ENCODE data around the gene CFAP46. TPM values are rescaled to one million over a fixed set of nuclear protein-coding genes. Genes with fewer than 3 reads are reported as not detected.

The CFAP46 gene
- total and polyA plus RNA-seq, 10 of the 15 experiments (the other 5 are each of a cell fraction or from before 2014, with no cell fraction given), result 0.01 to 0.18 (median 0.03) TPM; not detected in 7

- BruUV-seq (replicated peaks), result no TSS peak
- 36% methylated on average over 25 of the region's 27 CpGs for WGBS (ENCODE audit: insufficient coverage, insufficient replicate concordance, low lambda C conversion rate, missing lambda C conversion rate)
- ChIA-PET CTCF (no interaction called here), SMC1A (ENCODE audit: uncharacterized antibody, unreplicated experiment) (no interaction called here), RAD21 (ENCODE audit: unreplicated experiment) (no interaction called here), POLR2A (no interaction called here)
- TF ChIP-seq SMC3 (IDR thresholded peaks at IDR 0.05; ENCODE audit: borderline replicate concordance, low read length) (no peak), TBL1XR1 (IDR thresholded peaks at IDR 0.05; ENCODE audit: low read depth, low read length) (no peak), PBX3 (IDR thresholded peaks at IDR 0.05; ENCODE audit: insufficient replicate concordance, low read depth, low read length) (no peak), ASH2L (IDR thresholded peaks at IDR 0.05; ENCODE audit: borderline replicate concordance, low read depth) (no peak), PAX8 (IDR thresholded peaks at IDR 0.05) (no peak), ZNF274 (IDR thresholded peaks at IDR 0.05; ENCODE audit: insufficient read depth, insufficient read length) (no peak), ZSCAN29 (IDR thresholded peaks at IDR 0.05) (no peak), ZNF622 (IDR thresholded peaks at IDR 0.05) (no peak), ZBTB4 (CRISPR knock-in tag; IDR thresholded peaks at IDR 0.05) (no peak), HDAC2 (IDR thresholded peaks at IDR 0.05) (no peak)
- ATAC-seq, result no peak
- H2AFZ ChIP-seq (ENCODE audit: control insufficient read depth, low read depth, low read length), result no peak overlapping the region
- DNase-seq (ENCODE audit: low read depth, low spot score), result no peak
- no peaks in the 10 kb centered on the region; a peak in 1 of 4 replicates for H3K27me3 ChIP-seq (replicated peaks in 1 of 2; ENCODE audit: control insufficient read depth in 2 of 2, insufficient read depth in 2 of 2, low read length in 1 of 2)
- intact Hi-C loops (cut with micrococcal nuclease; ENCODE audit: unreplicated experiment), result no loop called here
- H3K4me3 ChIP-seq, result no peak overlapping the region
- H3K4me2 ChIP-seq (ENCODE audit: control insufficient read depth, insufficient read depth), result no peak overlapping the region
- H3K4me1 ChIP-seq (ENCODE audit: control insufficient read depth, insufficient read depth, low read length), result no peaks in the 10 kb centered on the region
- FAIRE-seq, result no peak
- no peaks in the 10 kb centered on the region for H3K36me3 ChIP-seq (ENCODE audit: control insufficient read depth in 2 of 2, insufficient read depth in 2 of 2, low read length in 1 of 2)
- no peaks in the 10 kb centered on the region for H4K20me1 ChIP-seq (ENCODE audit: control insufficient read depth, insufficient read depth)
- H3K9ac ChIP-seq (ENCODE audit: control insufficient read depth, insufficient read depth, low read length), result no peak overlapping the region
- no peaks in the 10 kb centered on the region for H3K79me2 ChIP-seq (ENCODE audit: control insufficient read depth, insufficient read depth, low read length)
- in situ Hi-C loops (cut with MboI), result no loop called here
- no peaks in the 10 kb centered on the region; the same call in 2 of the 3 replicates for H3K9me3 ChIP-seq (replicated peaks; ENCODE audit: control insufficient read depth, insufficient read depth, low read length)
- no peak overlapping the region for H3K27ac ChIP-seq (ENCODE audit: control insufficient read depth, insufficient read depth)
Observed at GRCh38 chr10:132846631-132847415, 95.5 kb downstream of the CFAP46 start.
